A549 (cell line): ENCODE results near the gene PLPP3.

Experiments
- CBX8 ChIP-seq: fragments of 200-600 bp; sonication (generic); IDR thresholded peaks from 2 replicates; pipeline ENCODE4 v1.6.1; 2016
- CEBPB ChIP-seq, 2 experiments: fragments of >200 bp in 1 of 2; sonication (Bioruptor Twin) in 1 of 2; formaldehyde crosslinking in 1 of 2; IDR thresholded peaks; 2 replicates each; pipeline ENCODE4 v1.6.1; 2012 to 2016
- ESRRA ChIP-seq: fragments of 150-350 bp; IDR thresholded peaks from 2 replicates; pipeline ENCODE4 v1.6.1; 2014; ENCODE audit warnings: mild to moderate bottlenecking, low read length, borderline replicate concordance
- HOXA7 ChIP-seq: fragments of 250-450 bp; sonication (Bioruptor Pico); IDR thresholded peaks from 2 replicates; pipeline ENCODE4 v1.5.0; 2020; ENCODE audit warnings: mild to moderate bottlenecking, moderate library complexity
- MAFK ChIP-seq: fragments of 450-650 bp; IDR thresholded peaks from 2 replicates; pipeline ENCODE4 v1.6.1; 2014; ENCODE audit not compliant: partially characterized antibody
- POLR2A ChIP-seq: IDR thresholded peaks from 2 replicates; pipeline ENCODE4 v1.6.1; 2012; ENCODE audit warnings: mild to moderate bottlenecking, low read length
- RCOR1 ChIP-seq: fragments of 150-350 bp; IDR thresholded peaks from 2 replicates; pipeline ENCODE4 v1.6.1; 2014; ENCODE audit warnings: antibody characterized with exemption, low read length, low read depth
- SMC3 ChIP-seq: fragments of >200 bp; sonication (Bioruptor Twin); formaldehyde crosslinking; IDR thresholded peaks from 3 replicates; pipeline ENCODE4 v1.6.1; 2018; ENCODE audit warnings: inconsistent platforms
- ZFP36 ChIP-seq: fragments of 450-650 bp; IDR thresholded peaks from 2 replicates; pipeline ENCODE4 v1.6.1; 2014; ENCODE audit warnings: borderline replicate concordance; ENCODE audit not compliant: partially characterized antibody
- TF ChIP-seq, protein P1 (sequence below): fragments of >200 bp; sonication (Bioruptor Twin); formaldehyde crosslinking; IDR thresholded peaks from 3 replicates; pipeline ENCODE4 v1.5.1; 2016
- TF ChIP-seq, protein P2 (sequence below): IDR thresholded peaks from 2 replicates; pipeline ENCODE4 v1.6.1; 2012
- TF ChIP-seq, protein P3 (sequence below): fragments of 450-650 bp; IDR thresholded peaks from 2 replicates; pipeline ENCODE4 v1.6.1; 2014; ENCODE audit warnings: antibody characterized with exemption
- TF ChIP-seq, protein P4 (sequence below): fragments of 150-350 bp; IDR thresholded peaks from 2 replicates; pipeline ENCODE4 v1.6.1; 2014; ENCODE audit warnings: low read depth, mild to moderate bottlenecking, low read length

DNA sequence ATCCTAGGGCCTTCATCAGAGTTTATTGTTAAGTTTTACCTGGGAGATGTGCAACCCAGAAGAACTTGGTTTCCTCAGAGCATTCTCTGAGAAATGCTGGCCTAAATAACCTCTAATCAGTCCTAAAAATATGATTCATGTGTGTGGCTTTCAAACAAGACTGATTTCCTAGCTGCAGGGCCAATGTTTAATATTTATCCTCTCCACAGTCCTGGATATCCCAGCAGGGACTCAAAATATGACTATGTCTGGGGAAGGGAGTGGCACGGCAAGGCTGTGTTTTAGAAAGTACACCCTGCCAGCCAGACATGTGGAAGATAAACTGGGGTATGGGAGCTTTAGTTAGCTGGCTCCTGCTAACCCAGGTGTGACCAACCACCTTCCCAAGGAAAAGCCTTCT, 26.3 kb downstream of the PLPP3 start:
- TF ChIP-seq, protein P1, sequence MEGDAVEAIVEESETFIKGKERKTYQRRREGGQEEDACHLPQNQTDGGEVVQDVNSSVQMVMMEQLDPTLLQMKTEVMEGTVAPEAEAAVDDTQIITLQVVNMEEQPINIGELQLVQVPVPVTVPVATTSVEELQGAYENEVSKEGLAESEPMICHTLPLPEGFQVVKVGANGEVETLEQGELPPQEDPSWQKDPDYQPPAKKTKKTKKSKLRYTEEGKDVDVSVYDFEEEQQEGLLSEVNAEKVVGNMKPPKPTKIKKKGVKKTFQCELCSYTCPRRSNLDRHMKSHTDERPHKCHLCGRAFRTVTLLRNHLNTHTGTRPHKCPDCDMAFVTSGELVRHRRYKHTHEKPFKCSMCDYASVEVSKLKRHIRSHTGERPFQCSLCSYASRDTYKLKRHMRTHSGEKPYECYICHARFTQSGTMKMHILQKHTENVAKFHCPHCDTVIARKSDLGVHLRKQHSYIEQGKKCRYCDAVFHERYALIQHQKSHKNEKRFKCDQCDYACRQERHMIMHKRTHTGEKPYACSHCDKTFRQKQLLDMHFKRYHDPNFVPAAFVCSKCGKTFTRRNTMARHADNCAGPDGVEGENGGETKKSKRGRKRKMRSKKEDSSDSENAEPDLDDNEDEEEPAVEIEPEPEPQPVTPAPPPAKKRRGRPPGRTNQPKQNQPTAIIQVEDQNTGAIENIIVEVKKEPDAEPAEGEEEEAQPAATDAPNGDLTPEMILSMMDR, result no peak
- TF ChIP-seq, protein P2, sequence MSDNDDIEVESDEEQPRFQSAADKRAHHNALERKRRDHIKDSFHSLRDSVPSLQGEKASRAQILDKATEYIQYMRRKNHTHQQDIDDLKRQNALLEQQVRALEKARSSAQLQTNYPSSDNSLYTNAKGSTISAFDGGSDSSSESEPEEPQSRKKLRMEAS, result no peak
- TF ChIP-seq HOXA7 (CRISPR knock-in tag) (no peak), CBX8 (no peak), SMC3 (no peak), ZFP36 (no peak), RCOR1 (no peak), ESRRA (no peak), POLR2A (no peak), MAFK (no peak), CEBPB (IDR thresholded peaks at IDR 0.05) (no peak)
- TF ChIP-seq, protein P3, sequence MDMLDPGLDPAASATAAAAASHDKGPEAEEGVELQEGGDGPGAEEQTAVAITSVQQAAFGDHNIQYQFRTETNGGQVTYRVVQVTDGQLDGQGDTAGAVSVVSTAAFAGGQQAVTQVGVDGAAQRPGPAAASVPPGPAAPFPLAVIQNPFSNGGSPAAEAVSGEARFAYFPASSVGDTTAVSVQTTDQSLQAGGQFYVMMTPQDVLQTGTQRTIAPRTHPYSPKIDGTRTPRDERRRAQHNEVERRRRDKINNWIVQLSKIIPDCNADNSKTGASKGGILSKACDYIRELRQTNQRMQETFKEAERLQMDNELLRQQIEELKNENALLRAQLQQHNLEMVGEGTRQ, result no peak
- TF ChIP-seq, protein P4, sequence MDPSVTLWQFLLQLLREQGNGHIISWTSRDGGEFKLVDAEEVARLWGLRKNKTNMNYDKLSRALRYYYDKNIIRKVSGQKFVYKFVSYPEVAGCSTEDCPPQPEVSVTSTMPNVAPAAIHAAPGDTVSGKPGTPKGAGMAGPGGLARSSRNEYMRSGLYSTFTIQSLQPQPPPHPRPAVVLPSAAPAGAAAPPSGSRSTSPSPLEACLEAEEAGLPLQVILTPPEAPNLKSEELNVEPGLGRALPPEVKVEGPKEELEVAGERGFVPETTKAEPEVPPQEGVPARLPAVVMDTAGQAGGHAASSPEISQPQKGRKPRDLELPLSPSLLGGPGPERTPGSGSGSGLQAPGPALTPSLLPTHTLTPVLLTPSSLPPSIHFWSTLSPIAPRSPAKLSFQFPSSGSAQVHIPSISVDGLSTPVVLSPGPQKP, result no peak
